Fibroblast of pulmonary artery (primary cell): Measurements from ENCODE around the gene LSM2.
"Not testable (repeated sequence)": the region's sequence is repeated elsewhere in the genome, so short reads cannot be mapped to it uniquely, and the experiment has no call there.

Source experiments
- DNase-seq: peaks from one replicate; pipeline ENCODE4 v3.0.0-alpha.2; 2010; ENCODE audit warnings: low read depth
- H3K4me3 ChIP-seq: replicated peaks from 2 replicates; pipeline ENCODE4 v1.5.1; 2011; ENCODE audit warnings: low read depth, mild to moderate bottlenecking, control low read depth, low read length, moderate library complexity
- TF ChIP-seq, protein P1 (sequence below): IDR thresholded peaks from 2 replicates; pipeline ENCODE4 v1.5.1; 2011; ENCODE audit warnings: mild to moderate bottlenecking, control low read depth, low read length, inconsistent platforms; ENCODE audit errors: missing control alignments

The LSM2 gene

DNA sequence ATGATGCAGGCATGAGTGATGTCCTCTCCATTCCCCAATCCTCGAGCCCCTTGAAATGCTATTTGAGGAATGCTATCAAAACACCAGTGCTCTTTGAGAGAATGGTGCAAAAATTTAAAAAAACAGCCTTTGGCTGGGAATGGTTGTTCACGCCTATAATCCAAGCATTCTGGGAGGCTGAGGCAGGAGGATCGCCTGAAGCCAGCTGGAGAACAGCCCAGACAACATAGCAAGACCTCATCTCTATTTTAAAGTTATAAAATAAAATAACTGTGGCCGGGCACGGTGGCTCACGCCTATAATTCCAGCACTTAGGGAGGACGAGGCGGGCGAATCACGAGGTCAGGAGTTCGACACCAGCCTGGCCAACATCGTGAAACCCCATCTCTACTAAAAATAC lies 7.0 kb downstream of the LSM2 start:
- TF ChIP-seq, protein P1, sequence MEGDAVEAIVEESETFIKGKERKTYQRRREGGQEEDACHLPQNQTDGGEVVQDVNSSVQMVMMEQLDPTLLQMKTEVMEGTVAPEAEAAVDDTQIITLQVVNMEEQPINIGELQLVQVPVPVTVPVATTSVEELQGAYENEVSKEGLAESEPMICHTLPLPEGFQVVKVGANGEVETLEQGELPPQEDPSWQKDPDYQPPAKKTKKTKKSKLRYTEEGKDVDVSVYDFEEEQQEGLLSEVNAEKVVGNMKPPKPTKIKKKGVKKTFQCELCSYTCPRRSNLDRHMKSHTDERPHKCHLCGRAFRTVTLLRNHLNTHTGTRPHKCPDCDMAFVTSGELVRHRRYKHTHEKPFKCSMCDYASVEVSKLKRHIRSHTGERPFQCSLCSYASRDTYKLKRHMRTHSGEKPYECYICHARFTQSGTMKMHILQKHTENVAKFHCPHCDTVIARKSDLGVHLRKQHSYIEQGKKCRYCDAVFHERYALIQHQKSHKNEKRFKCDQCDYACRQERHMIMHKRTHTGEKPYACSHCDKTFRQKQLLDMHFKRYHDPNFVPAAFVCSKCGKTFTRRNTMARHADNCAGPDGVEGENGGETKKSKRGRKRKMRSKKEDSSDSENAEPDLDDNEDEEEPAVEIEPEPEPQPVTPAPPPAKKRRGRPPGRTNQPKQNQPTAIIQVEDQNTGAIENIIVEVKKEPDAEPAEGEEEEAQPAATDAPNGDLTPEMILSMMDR, result no peak
- no peak for DNase-seq
- no peak overlapping the region for H3K4me3 ChIP-seq

DNA sequence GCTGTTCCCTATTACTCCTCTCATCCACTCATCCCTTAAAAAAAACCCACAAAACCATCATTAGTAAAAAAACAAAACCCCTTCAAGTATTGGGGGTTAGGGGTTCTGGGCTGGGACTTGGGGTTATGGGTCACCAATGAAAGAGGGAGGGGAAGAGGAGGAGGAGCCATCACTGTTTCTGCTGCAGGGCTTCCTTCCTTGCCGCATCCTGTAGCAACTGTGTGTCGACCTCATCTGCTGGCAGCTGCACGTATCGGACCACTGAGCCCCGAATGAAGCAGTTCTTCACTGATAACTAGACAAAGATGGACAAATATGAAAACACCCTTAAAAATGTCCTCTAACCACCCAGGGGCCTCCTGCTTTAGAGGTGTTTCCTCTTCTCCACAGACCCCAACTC lies 9.2 kb downstream of the LSM2 start:
- no peak for DNase-seq
- no peak overlapping the region for H3K4me3 ChIP-seq
- TF ChIP-seq, protein P1, result no peak

DNA sequence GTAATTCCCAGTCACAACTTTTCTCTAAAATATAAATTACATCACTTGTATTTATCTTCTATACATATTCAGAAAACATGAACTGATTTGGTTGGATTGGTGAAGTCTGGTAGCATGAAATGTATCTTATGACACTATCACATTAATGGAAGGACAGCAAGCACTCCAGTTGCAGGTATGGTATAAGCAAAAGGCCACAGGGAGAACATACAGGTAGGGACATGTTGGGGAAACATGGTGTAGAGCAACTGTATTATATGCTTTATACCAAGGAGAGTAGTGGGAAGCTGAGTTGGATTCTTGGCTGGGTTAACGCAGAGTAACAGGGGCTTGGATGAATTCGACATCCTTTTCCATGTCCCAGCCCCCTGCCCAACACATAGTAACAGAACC lies 9.8 kb downstream of the LSM2 start:
- H3K4me3 ChIP-seq, result no peak overlapping the region
- no peak for DNase-seq
- TF ChIP-seq, protein P1, result no peak

DNA sequence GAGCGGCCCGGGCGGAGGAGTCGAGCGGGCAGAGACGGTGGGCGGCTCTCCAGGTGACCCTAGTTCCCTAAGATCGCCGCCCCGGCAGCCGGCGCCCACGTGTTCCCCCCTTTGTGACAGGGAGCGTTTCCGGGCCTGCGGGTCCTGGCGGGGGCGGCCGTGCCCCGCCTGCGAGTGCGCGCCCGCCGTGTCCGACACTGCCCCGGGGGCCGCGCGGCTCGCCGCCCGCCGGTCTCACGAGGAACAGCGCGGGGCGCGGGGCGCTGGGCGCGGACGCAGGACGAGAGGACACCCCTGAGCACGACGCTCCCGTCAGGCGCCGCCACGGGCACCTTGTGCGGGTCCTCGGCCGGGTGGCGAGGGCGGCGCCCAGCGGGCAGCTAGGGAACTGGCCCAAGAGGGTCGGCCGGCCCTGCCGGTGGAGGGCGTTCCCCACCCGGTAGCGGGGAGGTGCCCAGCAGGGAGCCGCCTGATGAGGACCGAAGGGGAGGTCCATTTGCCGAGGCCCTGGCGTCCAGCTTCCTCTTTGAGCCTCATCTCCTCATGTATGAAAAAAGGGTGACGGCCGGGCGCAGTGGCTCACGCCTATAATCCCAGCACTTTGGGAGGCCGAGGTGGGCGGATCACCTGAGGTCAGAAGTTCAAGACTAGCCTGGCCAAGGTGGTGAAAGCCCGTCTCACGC lies 11.0 kb downstream of the LSM2 start, which contains the start of gene VARS1:
Gene VARS1, minus strand, starts transcription at position 137 of the 683 bp plus-strand sequence. CDS start 535 bp downstream, outside the sequence.
- TF ChIP-seq, protein P1, result peak; percentile 46
- DNase-seq, result peak; percentile 92
- H3K4me3 ChIP-seq, result peak within 1 kb of the TSS; percentile 91

DNA sequence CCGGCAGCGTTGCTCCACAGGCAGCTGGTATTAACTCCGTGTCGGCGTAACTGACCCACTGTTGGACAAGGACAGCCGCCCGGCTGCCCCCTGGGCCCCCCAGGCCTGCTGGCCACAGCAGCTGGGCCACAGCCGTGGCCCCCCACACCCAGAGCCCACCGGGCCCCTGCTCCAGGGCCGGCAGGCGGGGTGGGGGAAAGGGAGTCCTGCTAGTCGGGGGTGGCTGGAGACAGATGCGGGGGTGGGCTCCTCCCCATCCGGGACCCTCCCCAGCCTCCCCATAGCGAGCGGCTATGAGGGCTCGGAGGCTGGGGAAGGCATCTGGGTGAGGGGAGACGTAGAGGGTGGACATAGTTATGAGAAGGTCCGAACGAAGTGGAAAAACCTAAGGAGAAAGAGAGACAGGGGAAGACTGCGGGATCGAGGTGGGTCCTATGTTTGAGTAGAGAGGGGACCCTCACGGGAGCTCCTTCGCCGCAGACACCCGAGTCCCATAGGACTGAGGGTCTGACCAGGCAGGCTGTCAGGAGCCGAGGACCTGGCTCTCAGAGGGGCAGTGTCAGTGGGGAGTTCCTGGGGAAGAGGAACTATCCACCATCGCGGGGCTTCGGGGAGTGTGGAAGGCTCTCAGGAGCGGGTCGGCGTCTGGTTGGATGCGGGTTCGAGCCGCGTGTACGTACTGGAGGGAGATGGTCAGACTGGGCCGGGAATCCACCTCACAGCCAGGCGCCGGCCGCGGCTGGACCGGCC lies 11.7 kb downstream of the LSM2 start:
- H3K4me3 ChIP-seq, result peak overlapping the region; percentile 91
- no peak for DNase-seq
- TF ChIP-seq, protein P1, result no peak

DNA sequence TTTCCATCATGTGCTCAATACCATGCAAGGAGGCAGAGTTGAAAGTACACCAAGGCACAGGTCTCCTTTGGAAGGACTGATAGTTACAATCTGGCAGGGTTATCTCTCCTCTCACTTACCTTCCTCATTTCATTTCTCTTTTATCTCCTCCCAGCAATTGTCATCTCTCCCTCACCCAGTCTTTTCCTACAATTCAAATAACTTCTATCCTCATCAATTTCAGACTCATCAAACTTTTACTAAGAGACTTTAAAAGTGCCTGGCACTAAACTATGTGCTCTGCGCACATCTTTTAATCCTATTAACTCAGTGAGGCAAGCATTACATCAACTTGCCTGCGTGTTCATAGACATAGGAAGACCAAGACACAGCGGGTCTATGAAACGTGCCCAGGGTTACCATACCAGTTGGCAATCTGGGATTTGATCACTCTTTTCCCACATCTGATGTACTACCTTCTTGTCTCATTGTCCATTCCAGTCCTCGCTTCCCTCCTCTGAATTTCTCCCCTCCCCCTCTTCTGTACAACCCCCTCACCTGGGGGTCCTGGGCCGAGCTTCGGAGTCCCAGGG lies 12.4 kb downstream of the LSM2 start:
- TF ChIP-seq, protein P1, result no peak
- H3K4me3 ChIP-seq, result peak overlapping the region; percentile 91
- DNase-seq, result peak; percentile 36

DNA sequence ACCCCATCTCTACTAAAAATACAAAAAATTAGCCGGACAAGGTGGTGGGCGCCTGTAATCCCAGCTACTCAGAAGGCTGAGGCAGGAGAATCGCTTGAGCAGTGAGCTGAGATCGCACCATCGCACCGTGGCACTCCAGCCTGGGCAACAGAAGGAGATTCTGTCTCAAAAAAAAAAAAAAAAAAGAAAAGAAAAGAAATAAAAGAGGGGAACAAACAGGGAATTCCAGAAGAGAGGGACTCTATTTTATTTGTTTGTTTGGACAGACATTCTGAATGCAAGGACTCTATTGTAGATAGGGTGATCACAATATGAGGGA lies 12.9 kb downstream of the LSM2 start:
- DNase-seq, result not testable (repeated sequence)
- H3K4me3 ChIP-seq, result peak overlapping the region; percentile 91
